GM18517 (cell line): ENCODE data around the gene EEA1.

Experiments
- ATAC-seq: cut with Tn5 transposase; IDR thresholded peaks from one replicate; pipeline ENCODE4 v1.9.1; 2021; ENCODE audit warnings: mild to moderate bottlenecking, moderate library complexity; ENCODE audit not compliant: unreplicated experiment

Gene EEA1

GRCh38 chr12:92890601-92891106, 38.4 kb downstream of the EEA1 start:
- ATAC-seq = no peak

DNA sequence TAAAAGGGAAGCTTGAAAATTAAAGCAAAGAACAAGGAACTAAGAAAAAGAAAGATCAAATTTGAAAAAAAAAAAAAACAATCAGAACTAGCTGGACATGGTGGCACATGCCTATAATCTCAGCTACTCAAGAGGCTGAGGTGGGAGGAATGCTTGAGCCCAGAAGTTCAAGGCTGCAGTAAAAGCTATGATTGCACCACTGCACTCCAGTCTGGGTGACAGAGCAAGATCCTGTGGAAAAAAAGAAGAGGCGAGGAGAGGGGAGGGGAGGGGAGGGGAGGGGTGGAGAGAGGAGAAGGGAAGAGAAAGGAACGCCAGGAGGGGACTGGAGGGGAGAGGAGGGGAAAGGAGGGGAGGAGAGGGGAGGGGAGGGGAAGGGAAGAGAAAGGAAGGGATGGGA, 43.0 kb downstream of the EEA1 start:
- ATAC-seq = no peak

- no peak for ATAC-seq
Observed at GRCh38 chr12:92879698-92880322, 49.3 kb downstream of the EEA1 start.

GRCh38 chr12:92877904-92878303, 51.2 kb downstream of the EEA1 start:
- ATAC-seq = no peak

DNA sequence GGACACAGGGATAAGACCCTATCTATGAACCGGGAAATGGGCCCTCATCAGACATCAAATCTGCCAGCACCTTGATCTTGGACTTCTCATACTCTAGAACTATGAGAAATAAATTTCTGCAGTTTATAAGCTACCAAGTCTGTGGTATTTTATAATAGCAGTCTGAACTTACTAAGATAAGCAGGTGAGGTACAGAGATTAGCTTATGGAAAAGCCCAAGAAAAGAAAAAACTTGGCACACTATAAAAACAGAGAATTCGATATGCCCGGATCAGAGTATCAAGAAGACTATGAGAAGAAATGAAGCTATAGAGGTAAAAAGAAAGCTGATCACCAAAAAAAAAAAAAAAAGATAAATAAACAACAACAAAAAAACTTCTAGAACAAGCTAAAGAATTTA, 52.6 kb downstream of the EEA1 start:
- ATAC-seq = no peak

DNA sequence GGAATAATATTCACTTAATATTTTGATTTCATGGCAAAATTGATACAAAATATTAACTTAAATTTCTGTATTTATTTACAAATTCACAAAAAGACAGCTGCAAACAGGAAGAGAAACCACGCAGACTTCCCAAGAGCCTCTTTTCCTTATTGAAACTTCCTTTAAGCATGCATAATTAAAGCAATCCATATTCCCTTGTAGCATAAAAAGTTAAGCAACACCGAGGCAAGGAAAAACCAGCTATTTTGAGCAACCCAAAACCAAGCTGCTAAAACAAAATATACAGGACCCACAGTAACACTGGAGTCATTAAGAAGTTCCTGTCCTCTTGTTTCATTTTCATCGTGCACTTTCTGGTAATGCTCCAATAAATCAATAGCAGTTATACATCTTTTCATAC, 58.0 kb downstream of the EEA1 start:
- ATAC-seq = no peak

DNA sequence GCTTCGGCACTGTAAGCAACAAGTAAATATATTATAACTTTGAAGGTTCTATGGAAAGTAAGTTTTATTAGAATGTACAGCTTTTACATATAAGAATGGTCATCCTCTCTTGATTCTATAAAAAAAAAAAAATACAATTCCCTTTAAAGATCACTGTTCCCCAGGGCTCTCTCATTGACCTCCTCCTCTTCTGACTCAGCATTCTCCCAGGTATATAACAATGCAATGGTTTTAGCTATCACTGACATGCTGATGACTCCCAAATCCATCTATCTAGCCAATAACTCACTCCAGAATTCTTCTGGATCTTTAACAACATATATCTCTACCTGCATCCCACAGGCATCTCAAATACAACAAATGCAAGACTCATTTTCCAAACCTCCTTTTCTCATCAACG, 62.7 kb downstream of the EEA1 start:
- ATAC-seq = no peak

DNA sequence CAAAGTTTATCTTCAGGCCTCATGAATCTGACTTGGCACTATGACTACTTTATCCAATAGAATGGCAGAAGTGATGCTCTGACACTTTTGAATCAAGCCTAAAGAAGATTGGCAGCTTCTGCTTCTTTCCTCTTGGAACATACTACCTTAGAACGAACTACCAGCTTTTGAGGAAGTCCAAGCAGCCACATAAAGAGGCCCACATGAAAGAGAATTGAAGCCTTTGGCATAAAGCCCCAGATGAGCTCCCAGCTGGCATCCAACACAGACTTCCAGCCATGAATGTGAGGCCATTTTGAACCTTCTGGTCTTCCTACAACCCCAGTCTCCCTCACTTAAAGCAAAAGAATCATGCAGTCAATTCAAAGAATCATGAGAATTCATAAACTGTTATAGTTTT, 65.8 kb downstream of the EEA1 start:
- no peak for ATAC-seq

DNA sequence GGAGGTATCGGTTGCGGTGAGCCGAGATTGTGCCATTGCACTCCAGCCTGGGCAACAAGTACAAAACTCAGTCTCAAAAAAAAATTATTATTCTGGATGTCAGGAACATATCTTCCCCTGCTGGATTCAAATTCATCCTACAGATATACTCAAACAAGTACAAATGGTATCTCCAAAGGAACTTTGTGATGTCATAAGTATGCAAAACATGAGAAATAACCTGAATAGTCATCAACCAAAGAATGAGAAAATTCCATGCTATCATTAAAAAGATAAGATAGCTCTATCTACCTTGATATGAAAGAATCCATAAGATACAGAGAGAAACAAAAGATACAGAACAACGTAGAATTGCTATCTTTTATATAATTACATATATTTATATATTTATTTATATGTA, 67.7 kb downstream of the EEA1 start:
- no peak for ATAC-seq

DNA sequence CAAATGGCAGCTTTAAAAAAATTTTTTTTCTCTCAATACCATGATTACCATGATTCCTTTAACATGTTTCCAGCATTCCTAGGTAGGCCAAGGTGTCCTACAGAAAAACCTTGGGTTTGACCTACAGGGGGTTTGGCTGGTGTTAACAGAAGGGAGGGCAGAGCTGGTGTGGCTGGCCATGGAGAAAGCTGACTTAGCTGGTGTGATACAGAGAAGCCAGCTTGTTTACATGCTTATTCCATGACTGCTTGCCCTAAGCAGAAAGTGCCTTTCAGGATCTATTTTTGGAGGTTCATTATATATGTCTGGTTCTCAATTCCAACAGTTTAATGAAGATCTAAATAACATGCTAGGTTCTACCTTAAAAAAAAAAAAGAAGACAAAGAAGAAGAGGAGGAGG, 68.6 kb downstream of the EEA1 start:
- no peak for ATAC-seq

- ATAC-seq = no peak
Observed at GRCh38 chr12:92859650-92860386, 69.3 kb downstream of the EEA1 start.

DNA sequence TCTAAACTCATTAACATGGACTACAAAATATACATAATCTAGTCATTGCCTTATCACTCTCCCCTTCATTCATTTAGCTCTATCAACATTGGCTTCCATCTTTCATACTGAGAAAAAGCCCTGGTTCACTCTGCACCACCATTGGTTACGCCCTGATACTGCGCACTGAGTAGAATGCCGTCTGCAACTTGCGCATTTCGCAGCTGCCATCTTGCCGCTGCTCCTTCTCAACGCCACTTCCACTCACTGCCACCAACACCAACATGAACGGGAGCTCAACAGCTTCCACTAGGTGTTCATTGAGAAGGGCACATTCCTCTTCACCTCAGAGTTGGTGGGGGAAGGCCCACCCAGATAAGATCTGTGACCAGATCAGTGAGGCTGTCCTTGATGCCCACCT, 71.3 kb downstream of the EEA1 start:
- no peak for ATAC-seq

- no peak for ATAC-seq
Observed at GRCh38 chr12:92854344-92854743, 74.8 kb downstream of the EEA1 start.

- ATAC-seq = no peak
Observed at GRCh38 chr12:92848740-92849139, 80.4 kb downstream of the EEA1 start.

DNA sequence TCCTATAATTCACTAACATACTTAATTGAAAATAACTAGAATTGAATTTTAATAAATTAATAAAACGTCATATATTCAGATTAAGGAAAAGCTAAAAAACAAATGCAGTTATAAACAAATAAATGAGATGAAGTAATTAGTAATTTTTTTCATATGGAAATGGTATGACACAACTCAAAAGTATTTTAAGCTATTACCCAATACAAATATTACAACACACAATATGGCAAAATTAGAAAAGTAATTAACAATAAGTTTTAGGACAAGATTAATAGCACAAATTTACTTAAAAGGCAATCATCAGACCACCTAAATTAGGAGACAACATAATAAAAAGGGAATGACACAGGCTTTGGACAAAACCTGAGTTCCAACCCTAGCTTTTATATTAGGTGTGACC, 81.7 kb downstream of the EEA1 start:
- no peak for ATAC-seq

DNA sequence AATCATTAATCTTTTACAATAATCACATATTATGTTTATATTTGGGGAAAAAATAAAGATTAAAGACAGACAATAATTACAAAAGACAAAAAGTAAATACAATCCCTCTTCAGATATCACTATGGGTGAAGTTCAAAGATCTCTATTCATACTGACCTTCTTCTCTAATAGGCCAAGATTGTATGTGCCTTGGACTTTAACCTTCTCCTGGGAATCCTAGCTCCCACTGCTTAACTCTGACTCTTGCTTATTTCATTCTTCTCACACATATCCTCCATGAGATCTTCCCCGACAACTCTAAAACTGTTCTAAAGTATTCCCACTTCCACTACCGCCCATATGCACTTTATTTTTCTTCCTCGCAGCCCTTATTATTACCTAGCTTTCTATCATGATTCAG, 83.8 kb downstream of the EEA1 start:
- ATAC-seq = no peak

DNA sequence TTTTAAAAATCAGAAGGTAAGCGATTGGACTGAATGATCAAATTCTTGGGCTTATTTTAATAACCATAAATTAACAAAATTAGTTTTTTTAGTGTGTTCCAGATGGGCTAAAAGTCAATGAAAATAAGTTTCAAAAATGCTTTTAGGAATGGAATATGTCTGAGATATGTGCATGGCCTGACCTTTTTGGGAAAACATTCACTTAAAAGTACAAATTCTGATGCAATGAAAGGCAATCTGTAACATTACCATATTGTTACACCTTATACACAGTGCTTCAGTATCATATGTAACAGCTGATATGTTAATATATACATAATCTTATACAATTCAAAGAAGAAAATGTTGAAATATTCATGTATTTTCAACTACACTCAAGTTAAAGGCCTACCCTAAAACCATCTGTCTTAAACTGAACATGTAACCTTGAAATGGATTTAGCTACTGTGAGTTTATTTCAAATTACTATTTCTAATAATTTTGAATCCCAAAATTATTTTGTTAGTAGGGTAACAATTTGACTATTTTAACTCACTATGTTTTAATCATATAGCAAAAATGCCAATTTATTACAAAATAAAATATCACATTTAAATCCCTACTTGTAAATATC, 84.8 kb downstream of the EEA1 start:
- ATAC-seq = no peak

- no peak for ATAC-seq
Observed at GRCh38 chr12:92829686-92830282, 99.3 kb downstream of the EEA1 start.

GRCh38 chr12:92828565-92828964, 100.5 kb downstream of the EEA1 start:
- no peak for ATAC-seq

- ATAC-seq = no peak
Observed at GRCh38 chr12:92827836-92828431, 101.2 kb downstream of the EEA1 start.

GRCh38 chr12:92821142-92821541, 108.0 kb downstream of the EEA1 start:
- no peak for ATAC-seq
